Thyroid gland (tissue), 4 donors: ENCODE data around the gene ACAA1. TPM values are rescaled to one million over a fixed set of nuclear protein-coding genes. Genes with fewer than 3 reads are reported as not detected.
"Not testable (repeated sequence)": the region's sequence is repeated elsewhere in the genome, so short reads cannot be mapped to it uniquely, and the experiment has no call there.

Experiments
- DNase-seq, 2 donors: peaks; one replicate each; pipeline ENCODE4 v3.0.0-alpha.2; 2019
- H3K27ac ChIP-seq, 3 donors: fragments of 200-600 bp; sonication (generic); 1 replicate in 2 of 3; 2 replicates in 1 of 3; pipeline ENCODE4 v1.5.1; 2016 to 2019; ENCODE audit warnings: mild to moderate bottlenecking in 1 of 3, moderate library complexity in 1 of 3
- H3K27me3 ChIP-seq: fragments of 200-600 bp; sonication (generic); one replicate; pipeline ENCODE4 v1.5.1; 2019
- H3K36me3 ChIP-seq, 2 donors: fragments of 200-600 bp; sonication (generic); one replicate each; pipeline ENCODE4 v1.5.1; 2016 to 2019
- H3K4me1 ChIP-seq, 2 donors: fragments of 200-600 bp; sonication (generic); one replicate each; pipeline ENCODE4 v1.5.1; 2017 to 2019
- H3K4me3 ChIP-seq, 3 donors: fragments of 200-600 bp; sonication (generic); replicated peaks in 1 of 3; 1 replicate in 2 of 3; 2 replicates in 1 of 3; pipeline ENCODE4 v1.5.1; 2016; ENCODE audit warnings: mild to moderate bottlenecking in 1 of 3
- H3K9me3 ChIP-seq: fragments of 200-600 bp; sonication (generic); one replicate; pipeline ENCODE4 v1.5.1; 2017
- CTCF ChIP-seq, 6 experiments: fragments of 200-600 bp in 3 of 6; fragments of 450-650 bp in 3 of 6; sonication (generic) in 3 of 6; IDR thresholded peaks; one replicate each; pipeline ENCODE4 v1.5.1; 2016 to 2019; ENCODE audit warnings: antibody characterized with exemption in 6 of 6, mild to moderate bottlenecking in 2 of 6, inconsistent platforms in 1 of 6, moderate library complexity in 1 of 6
- POLR2A ChIP-seq, 2 donors: fragments of 450-650 bp; IDR thresholded peaks; one replicate each; pipeline ENCODE4 v1.6.1; 2017; ENCODE audit warnings: antibody characterized with exemption in 2 of 2, mild to moderate bottlenecking in 2 of 2, moderate library complexity in 1 of 2
- WGBS, 2 donors: methylation state at CpG; one replicate each; pipeline ENCODE4 v1.1.5; 2017; 5-methylcytosine and 5-hydroxymethylcytosine counted together
- intact Hi-C: fragments of 100-400 bp; cut with DNase I; formaldehyde crosslinking; loops from one replicate; pipeline ENCODE4 v1.15.1; 2023
- total RNA-seq, 4 donors: library from RNA; depleted of rRNA; stranded (reverse); fragments of >200 nt; gene quantifications; one replicate each; pipeline ENCODE4 v1.2.3, GENCODE V29; 2016

The ACAA1 gene
- total RNA-seq, 4 donors from 2014 or later: 63.3 to 86.1 (median 75.1) TPM

GRCh38 chr3:38089163-38089562, 47.8 kb downstream of the ACAA1 start:
- TF ChIP-seq CTCF (IDR thresholded peaks at IDR 0.05) (no peak), POLR2A (IDR thresholded peaks at IDR 0.05) (no peak)
- no peaks in the 10 kb centered on the region for H3K36me3 ChIP-seq
- intact Hi-C loops: no loop called here
- WGBS, 2 donors: 73 to 79% methylated on average over 2 of the region's 2 CpGs
- no peak for DNase-seq
- H3K4me3 ChIP-seq: no peak overlapping the region
- no peaks in the 10 kb centered on the region for H3K4me1 ChIP-seq
- H3K27me3 ChIP-seq: no peaks in the 10 kb centered on the region
- H3K9me3 ChIP-seq: no peaks in the 10 kb centered on the region
- H3K27ac ChIP-seq: no peak overlapping the region

DNA sequence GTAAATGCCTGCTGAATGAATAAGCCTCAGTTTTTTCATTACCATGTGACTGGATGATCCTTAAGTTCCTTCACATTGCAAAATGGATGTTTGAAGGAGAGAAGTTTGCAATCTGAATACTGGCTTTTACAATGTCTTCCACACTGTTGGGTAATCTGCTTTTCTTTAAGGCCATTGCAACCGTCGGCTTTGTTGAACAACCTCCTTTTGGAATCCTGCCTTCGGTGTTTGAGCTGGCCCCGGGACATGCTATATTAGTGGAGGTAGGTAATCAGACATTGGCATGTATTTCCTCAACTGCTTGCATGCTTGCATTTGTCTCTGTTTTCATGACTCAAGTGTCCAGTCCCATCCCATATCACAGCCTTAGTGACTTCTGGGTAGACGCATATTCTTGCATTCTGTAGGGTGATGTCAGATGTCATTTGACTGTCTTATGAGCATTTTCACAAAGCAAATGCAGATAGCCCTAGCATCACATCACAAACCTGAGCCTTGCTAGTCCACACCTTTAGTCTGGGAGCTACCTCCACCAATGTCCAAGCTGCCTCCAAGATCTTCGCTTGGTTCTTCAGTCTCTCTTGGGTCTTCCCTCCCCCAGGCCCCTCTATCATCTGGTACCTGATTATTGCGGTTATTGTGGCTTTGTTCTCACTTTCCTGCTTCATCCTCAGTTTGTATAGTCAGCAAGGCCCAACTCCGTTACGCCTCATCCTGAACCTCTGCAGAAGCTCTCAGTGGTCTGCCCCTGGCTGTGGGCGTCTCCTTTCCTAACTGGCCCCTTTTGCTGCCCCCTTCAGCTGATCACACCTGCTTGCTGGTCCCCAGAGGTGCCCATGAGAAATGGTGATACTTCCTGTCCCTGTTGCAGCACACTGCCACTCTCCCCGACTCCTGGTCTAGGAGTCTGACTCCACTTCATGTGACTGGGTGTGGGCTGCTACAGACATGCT, 48.5 kb downstream of the ACAA1 start:
- DNase-seq: no peak
- Histone ChIP-seq H3K27ac (no peak overlapping the region), H3K4me3 (no peak overlapping the region), H3K36me3 (no peaks in the 10 kb centered on the region), H3K27me3 (no peaks in the 10 kb centered on the region), H3K4me1 (no peaks in the 10 kb centered on the region), H3K9me3 (no peaks in the 10 kb centered on the region)
- 92 to 93% methylated on average over 10 to 11 of the region's 11 CpGs for WGBS, 2 donors
- intact Hi-C loops: no loop called here
- no peak for TF ChIP-seq CTCF (IDR thresholded peaks at IDR 0.05)
- TF ChIP-seq POLR2A (IDR thresholded peaks at IDR 0.05): no peak

GRCh38 chr3:38087278-38087677, 49.6 kb downstream of the ACAA1 start:
- intact Hi-C loops, H3K27me3 ChIP-seq, H3K4me3 ChIP-seq, H3K27ac ChIP-seq, H3K9me3 ChIP-seq, DNase-seq, H3K36me3 ChIP-seq, H3K4me1 ChIP-seq: not testable (repeated sequence)

DNA sequence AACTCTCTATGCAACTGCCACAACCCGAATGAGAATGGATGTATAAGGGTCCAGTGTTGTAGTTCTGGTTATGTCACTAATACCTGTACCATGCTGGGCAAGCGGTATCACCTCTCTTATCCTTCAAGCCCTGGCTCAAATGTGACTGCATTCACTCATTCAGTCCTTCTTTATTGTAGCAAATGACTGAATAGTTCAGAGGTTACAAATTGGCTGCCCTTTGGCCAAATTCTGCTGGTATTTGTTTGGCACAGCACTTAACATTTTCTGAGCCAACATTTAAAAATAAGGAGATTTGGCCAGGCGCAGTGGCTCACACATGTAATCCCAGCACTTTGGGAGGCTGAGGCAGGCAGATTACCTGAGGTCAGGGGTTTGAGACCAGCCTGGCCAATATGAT, 50.4 kb downstream of the ACAA1 start:
- Histone ChIP-seq H3K27me3 (no peaks in the 10 kb centered on the region), H3K4me3 (no peak overlapping the region), H3K4me1 (no peaks in the 10 kb centered on the region), H3K9me3 (no peaks in the 10 kb centered on the region), H3K36me3 (no peaks in the 10 kb centered on the region), H3K27ac (no peak overlapping the region)
- 94 to 97% methylated on average over 3 of the region's 3 CpGs for WGBS, 2 donors
- no peak for DNase-seq
- no peak for TF ChIP-seq POLR2A (IDR thresholded peaks at IDR 0.05)
- TF ChIP-seq CTCF (IDR thresholded peaks at IDR 0.05): no peak
- intact Hi-C loops: no loop called here

DNA sequence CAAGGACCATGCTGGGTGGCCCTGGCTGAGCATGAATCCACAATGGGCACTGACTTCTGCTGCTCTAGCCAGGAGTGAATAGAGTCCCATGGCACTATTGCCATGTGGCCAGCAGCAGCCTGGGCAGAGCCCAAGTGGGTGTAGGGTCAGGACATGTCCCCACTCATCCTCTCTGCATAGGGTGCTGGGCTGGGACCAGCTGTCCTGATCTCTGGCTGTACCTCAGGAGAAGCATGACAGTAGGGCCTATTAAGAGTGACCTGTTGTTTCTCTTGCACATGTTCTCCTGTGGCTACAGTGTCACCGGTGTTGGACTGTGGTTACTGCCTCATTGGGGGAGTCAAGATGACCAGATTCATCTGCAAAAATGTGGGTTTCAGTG, 51.0 kb downstream of the ACAA1 start:
- Histone ChIP-seq H3K9me3 (no peaks in the 10 kb centered on the region), H3K27me3 (no peaks in the 10 kb centered on the region), H3K36me3 (no peaks in the 10 kb centered on the region), H3K4me1 (no peaks in the 10 kb centered on the region), H3K27ac (no peak overlapping the region), H3K4me3 (no peak overlapping the region)
- intact Hi-C loops: no loop called here
- DNase-seq: no peak
- no peak for TF ChIP-seq POLR2A (IDR thresholded peaks at IDR 0.05)
- 75 to 91% methylated on average over 1 of the region's 1 CpG for WGBS, 2 donors

GRCh38 chr3:38085311-38085942, 51.5 kb downstream of the ACAA1 start:
- Histone ChIP-seq H3K27ac (no peak overlapping the region), H3K27me3 (no peaks in the 10 kb centered on the region), H3K4me1 (no peaks in the 10 kb centered on the region), H3K36me3 (no peaks in the 10 kb centered on the region), H3K4me3 (no peak overlapping the region), H3K9me3 (no peaks in the 10 kb centered on the region)
- no peak for DNase-seq
- TF ChIP-seq CTCF (IDR thresholded peaks at IDR 0.05) (no peak), POLR2A (IDR thresholded peaks at IDR 0.05) (no peak)
- 79 to 91% methylated on average over 8 to 11 of the region's 11 CpGs for WGBS, 2 donors
- intact Hi-C loops: no loop called here
